H1 (cell line): ENCODE results near the gene NCOA5. TPM values are rescaled to one million over a fixed set of nuclear protein-coding genes. Genes with fewer than 3 reads are reported as not detected.

Experiments used
- CTCF ChIA-PET: fragments of 300-600 bp; sonication (Branson Sonifier 250); formaldehyde crosslinking; loops from one replicate; lab custom pipeline; 2021; ENCODE audit not compliant: partially characterized antibody; lab: Charles Lee
- POLR2A ChIA-PET: fragments of 300-600 bp; sonication (Branson Sonifier 250); formaldehyde crosslinking; loops from one replicate; lab custom pipeline; 2021; ENCODE audit warnings: inconsistent platforms; ENCODE audit not compliant: partially characterized antibody; lab: Charles Lee
- DNase-seq, 2 experiments: peaks; one replicate each; pipeline versions ENCODE4 v3.0.0 to v3.0.0-alpha.2; 2010 to 2022; ENCODE audit warnings: low spot score in 2 of 2, low read depth in 1 of 2, mixed read lengths in 1 of 2
- FAIRE-seq: peaks from 2 replicates; lab custom pipeline; 2011; peaks lifted over from hg19 to GRCh38; lab: Jason Lieb, UNC
- H2AFZ ChIP-seq: 2 replicates; pipeline ENCODE4 v1.8.1; 2012; ENCODE audit warnings: low read length, inconsistent platforms
- H2AK5ac ChIP-seq: 2 replicates; pipeline ENCODE4 v1.6.1; 2013; ENCODE audit warnings: low read depth, low read length
- H2BK120ac ChIP-seq: replicated peaks from 2 replicates; pipeline ENCODE3; 2013; ENCODE audit warnings: low read depth, low read length, inconsistent platforms
- H2BK12ac ChIP-seq: 2 replicates; pipeline ENCODE4 v1.6.1; 2013; ENCODE audit warnings: low read depth, low read length
- H2BK15ac ChIP-seq: 2 replicates; pipeline ENCODE4 v1.6.1; 2013; ENCODE audit warnings: low read length
- H2BK20ac ChIP-seq: 2 replicates; pipeline ENCODE4 v1.6.1; 2013; ENCODE audit warnings: low read length
- H2BK5ac ChIP-seq: 2 replicates; pipeline ENCODE4 v1.6.1; 2013; ENCODE audit warnings: low read depth, low read length
- H3K14ac ChIP-seq: 2 replicates; pipeline ENCODE4 v1.6.1; 2013; ENCODE audit warnings: inconsistent platforms; ENCODE audit not compliant: insufficient read length
- H3K18ac ChIP-seq: 2 replicates; pipeline ENCODE4 v1.6.1; 2013; ENCODE audit warnings: low read length; ENCODE audit errors: extremely low read depth
- H3K23ac ChIP-seq: 2 replicates; pipeline ENCODE4 v1.6.1; 2013; ENCODE audit warnings: inconsistent platforms; ENCODE audit not compliant: insufficient read length
- H3K23me2 ChIP-seq: 2 replicates; pipeline ENCODE4 v1.6.1; 2013; ENCODE audit warnings: low read depth, low read length
- H3K27ac ChIP-seq: 2 replicates; pipeline ENCODE4 v1.6.1; 2011; ENCODE audit warnings: low read depth, low read length, inconsistent platforms
- H3K27me3 ChIP-seq, 4 experiments: replicated peaks in 1 of 4; 1 replicate in 1 of 4; 2 replicates in 3 of 4; pipeline versions ENCODE4 v1.6.1 to v1.8.1; 2011 to 2013; ENCODE audit warnings: low read length in 3 of 4, mild to moderate bottlenecking in 3 of 4, inconsistent platforms in 2 of 4, mixed read lengths in 2 of 4, moderate library complexity in 1 of 4; ENCODE audit not compliant: control insufficient read depth in 3 of 4, insufficient read depth in 3 of 4; ENCODE audit errors: extremely low read depth in 1 of 4
- H3K36me3 ChIP-seq, 4 experiments: 2 replicates each; pipeline versions ENCODE4 v1.6.1 to v1.8.1; 2011 to 2013; ENCODE audit warnings: mild to moderate bottlenecking in 4 of 4, low read length in 3 of 4, moderate library complexity in 2 of 4, control low read depth in 1 of 4, inconsistent platforms in 1 of 4; ENCODE audit not compliant: insufficient read depth in 4 of 4, control insufficient read depth in 2 of 4
- H3K4ac ChIP-seq: replicated peaks from 2 replicates; pipeline ENCODE3; 2013; ENCODE audit warnings: low read length, low read depth, mixed read lengths, inconsistent platforms; ENCODE audit not compliant: insufficient read length
- H3K4me1 ChIP-seq, 4 experiments: replicated peaks in 1 of 4; 1 replicate in 1 of 4; 2 replicates in 3 of 4; pipeline versions ENCODE4 v1.6.1 to v1.8.1; 2011 to 2013; ENCODE audit warnings: low read length in 3 of 4, inconsistent platforms in 2 of 4, mixed read lengths in 1 of 4; ENCODE audit not compliant: insufficient read depth in 4 of 4, control insufficient read depth in 3 of 4
- H3K4me2 ChIP-seq, 2 experiments: 2 replicates each; pipeline versions ENCODE4 v1.6.1 to v1.8.1; 2011 to 2013; ENCODE audit warnings: low read depth in 2 of 2, low read length in 2 of 2, control low read depth in 1 of 2, inconsistent platforms in 1 of 2, mild to moderate bottlenecking in 1 of 2; ENCODE audit not compliant: insufficient read depth in 1 of 2
- H3K4me3 ChIP-seq, 4 experiments: fragments of 200-600, 300-600 bp in 1 of 4; sonication (generic), shearing (Covaris generic), sonication (Bioruptor Twin) in 1 of 4; 2 replicates each; pipeline versions ENCODE4 v1.5.1 to v1.8.1; 2011 to 2016; ENCODE audit warnings: low read length in 4 of 4, low read depth in 3 of 4, control low read depth in 2 of 4, inconsistent platforms in 2 of 4, mild to moderate bottlenecking in 2 of 4, mixed read lengths in 1 of 4, moderate library complexity in 1 of 4; ENCODE audit not compliant: insufficient read depth in 2 of 4; ENCODE audit errors: extremely low read depth in 1 of 4
- H3K56ac ChIP-seq: replicated peaks from 2 replicates; pipeline ENCODE3; 2013; ENCODE audit warnings: low read depth, mild to moderate bottlenecking, mixed read lengths, low read length, inconsistent platforms; ENCODE audit not compliant: insufficient read length
- H3K79me1 ChIP-seq: 2 replicates; pipeline ENCODE4 v1.6.1; 2013; ENCODE audit warnings: low read depth, low read length, control low read depth
- H3K79me2 ChIP-seq, 2 experiments: 2 replicates each; pipeline versions ENCODE4 v1.6.1 to v1.8.1; 2012 to 2013; ENCODE audit warnings: low read length in 2 of 2, mild to moderate bottlenecking in 2 of 2, inconsistent platforms in 1 of 2; ENCODE audit not compliant: insufficient read depth in 2 of 2, control insufficient read depth in 1 of 2
- H3K9ac ChIP-seq, 4 experiments: replicated peaks in 1 of 4; 1 replicate in 1 of 4; 2 replicates in 3 of 4; pipeline versions ENCODE4 v1.6.1 to v1.8.1; 2011 to 2013; ENCODE audit warnings: low read depth in 3 of 4, low read length in 3 of 4, control low read depth in 2 of 4, mild to moderate bottlenecking in 2 of 4, moderate library complexity in 2 of 4, inconsistent platforms in 1 of 4; ENCODE audit errors: extremely low read depth in 1 of 4
- H3K9me3 ChIP-seq, 2 experiments: 2 replicates each; pipeline versions ENCODE4 v1.6.1 to v1.8.1; 2012 to 2013; ENCODE audit warnings: mild to moderate bottlenecking in 2 of 2, moderate library complexity in 2 of 2, control low read depth in 1 of 2, inconsistent platforms in 1 of 2, low read depth in 1 of 2, low read length in 1 of 2, mixed read lengths in 1 of 2; ENCODE audit not compliant: insufficient read depth in 2 of 2
- H4K20me1 ChIP-seq, 2 experiments: replicated peaks in 1 of 2; 2 replicates each; pipeline versions ENCODE3 to v1.8.1; 2011 to 2013; ENCODE audit warnings: inconsistent platforms in 2 of 2, low read length in 2 of 2, mild to moderate bottlenecking in 1 of 2; ENCODE audit not compliant: insufficient read depth in 2 of 2, control insufficient read depth in 1 of 2
- H4K5ac ChIP-seq: 2 replicates; pipeline ENCODE4 v1.6.1; 2013; ENCODE audit warnings: low read length, low read depth, mixed read lengths, inconsistent platforms; ENCODE audit not compliant: insufficient read length
- H4K8ac ChIP-seq: 2 replicates; pipeline ENCODE4 v1.8.0; 2013; ENCODE audit warnings: mild to moderate bottlenecking, moderate library complexity, low read length, inconsistent platforms; ENCODE audit not compliant: insufficient read depth; ENCODE audit errors: extremely low read depth
- H4K91ac ChIP-seq: replicated peaks from 2 replicates; pipeline ENCODE3; 2013; ENCODE audit warnings: low read length, mixed read lengths, inconsistent platforms; ENCODE audit not compliant: insufficient read length
- ATF2 ChIP-seq: IDR thresholded peaks from 2 replicates; pipeline ENCODE4 v1.6.1; 2012; ENCODE audit warnings: low read length, inconsistent platforms
- BACH1 ChIP-seq: IDR thresholded peaks from 2 replicates; pipeline ENCODE4 v1.6.1; 2012; ENCODE audit warnings: low read length, improper control_type of control experiment
- CBX8 ChIP-seq: fragments of 300-800, 300-1000 bp; sonication (generic); IDR thresholded peaks from 2 replicates; pipeline ENCODE4 v1.7.1; 2016; ENCODE audit warnings: low read depth, low read length, borderline replicate concordance
- CREB1 ChIP-seq: IDR thresholded peaks from 2 replicates; pipeline ENCODE4 v1.6.1; 2012; ENCODE audit warnings: inconsistent platforms
- EP300 ChIP-seq, 2 experiments: IDR thresholded peaks; 1 replicate in 1 of 2; 2 replicates in 1 of 2; pipeline ENCODE4 v1.6.1; 2011 to 2012; ENCODE audit warnings: low read depth in 2 of 2, low read length in 2 of 2, mild to moderate bottlenecking in 2 of 2, borderline replicate concordance in 1 of 2, inconsistent platforms in 1 of 2, moderate library complexity in 1 of 2
- JUND ChIP-seq: IDR thresholded peaks from 2 replicates; pipeline ENCODE4 v1.6.1; 2011; ENCODE audit warnings: mild to moderate bottlenecking, improper control_type of control experiment, low read length
- KDM1A ChIP-seq: fragments of 200-600, 300-600 bp; sonication (generic); IDR thresholded peaks from 2 replicates; pipeline ENCODE4 v1.7.1; 2016; ENCODE audit warnings: mild to moderate bottlenecking, low read length, borderline replicate concordance
- MAFK ChIP-seq: IDR thresholded peaks from 2 replicates; pipeline ENCODE4 v1.6.1; 2012; ENCODE audit warnings: low read depth, mild to moderate bottlenecking, improper control_type of control experiment, low read length
- PHF8 ChIP-seq: fragments of 200-600 bp; sonication (generic); conservative IDR thresholded peaks from 2 replicates; pipeline ENCODE4 v1.7.1; 2012; ENCODE audit warnings: low read depth, mild to moderate bottlenecking, inconsistent platforms, low read length, moderate library complexity
- POLR2AphosphoS5 ChIP-seq: IDR thresholded peaks from 2 replicates; pipeline ENCODE4 v1.6.1; 2011; ENCODE audit warnings: low read depth, low read length
- SP4 ChIP-seq: IDR thresholded peaks from 2 replicates; pipeline ENCODE4 v1.6.1; 2012; ENCODE audit warnings: low read length, inconsistent platforms
- YY1 ChIP-seq: IDR thresholded peaks from 2 replicates; pipeline ENCODE4 v1.6.1; 2011; ENCODE audit warnings: low read depth, mild to moderate bottlenecking, low read length
- WGBS, 2 experiments: shearing (Covaris generic) in 1 of 2; methylation state at CpG; one replicate each; pipeline versions ENCODE4 v1.1.6 to v1.1.7; 2013 to 2015; ENCODE audit warnings: low lambda C conversion rate in 2 of 2, mixed read lengths in 2 of 2, inconsistent platforms in 1 of 2, low coverage in 1 of 2, missing lambda C conversion rate in 1 of 2; ENCODE audit not compliant: insufficient replicate concordance in 2 of 2, insufficient coverage in 1 of 2, insufficient read length in 1 of 2; ENCODE audit errors: extremely low coverage in 1 of 2, missing lambda C conversion rate in 1 of 2; 5-methylcytosine and 5-hydroxymethylcytosine counted together
- polyA plus RNA-seq, 7 experiments: library from polyadenylated mRNA; depleted of rRNA in 3 of 7; stranded (reverse) in 5 of 7; unstranded in 2 of 7; fragments of >200 nt in 5 of 7; fragments of 200-250 nt in 2 of 7; gene quantifications; 1 replicate in 5 of 7; 2 replicates in 1 of 7; 4 replicates in 1 of 7; pipeline versions ENCODE4 v1.2.1 to v1.2.3, GENCODE V29; 2011 to 2013; ENCODE audit warnings: missing spikeins in 2 of 7, mixed read lengths in 2 of 7
- total RNA-seq: library from RNA; stranded (reverse); fragmentation: NEBNext Ultra II Directional; extraction: Animal tissue kit (Norgen Biotek cat#: 25700); gene quantifications from 2 replicates; pipeline ENCODE4 v1.2.1, GENCODE V29; 2021

Gene NCOA5
- total and polyA plus RNA-seq, 2 of the 8 experiments (the other 6 are each of a cell fraction or from before 2014, with no cell fraction given), result 20.4 to 29.0 TPM

- Histone ChIP-seq H3K27ac (no peak overlapping the region), H4K5ac (no peak overlapping the region), H4K20me1 (peaks cover 6 to 17% of the 10 kb centered on the region in 2 experiments), H2BK20ac (no peak overlapping the region), H3K14ac (no peak overlapping the region), H3K4me1 (peaks cover 0 to 11% (median 7%) of the 10 kb centered on the region in 4 experiments; a peak in 6 of 7 replicates), H3K79me2 (no peaks in the 10 kb centered on the region), H3K4ac (no peak overlapping the region), H4K91ac (no peak overlapping the region), H2BK15ac (no peak overlapping the region), H3K27me3 (peaks cover 48 to 95% (median 82%) of the 10 kb centered on the region in 4 experiments), H3K18ac (no peak overlapping the region; the same call in 1 of the 2 replicates), H2BK120ac (peak overlapping the region; percentile 18), H3K23me2 (peaks cover 3% of the 10 kb centered on the region; the same call in 1 of the 2 replicates), H4K8ac (peak overlapping the region; percentile 23; the same call in 1 of the 2 replicates), H3K4me3 (peak overlapping the region; percentile 46 to 66 (median 55)), H2BK12ac (no peak overlapping the region), H3K4me2 (peak overlapping the region; percentile 84 to 98), H3K9ac (peak overlapping the region in 1 of 4 experiments; percentile 54; a peak in 1 of 7 replicates), H3K56ac (no peak overlapping the region), H2BK5ac (no peak overlapping the region), H3K79me1 (no peaks in the 10 kb centered on the region), H3K36me3 (no peaks in the 10 kb centered on the region), H2AK5ac (no peak overlapping the region), H3K9me3 (no peaks in the 10 kb centered on the region), H3K23ac (no peak overlapping the region), H2AFZ (no peak overlapping the region)
- FAIRE-seq (no peak), DNase-seq (peak in 1 of 2 experiments; percentile 81)
- CTCF ChIA-PET, result interaction anchor here (0.7 to 8.5 kb wide), 8 partner anchors 9 to 147 kb away, joined by 3 to 60 read pairs (median 4); no protein-coding TSS in a partner anchor
- WGBS, 2 experiments, result 4% methylated on average over 43 of the region's 55 CpGs; no CpG with 5 or more reads in 1 of the 2 experiments
- POLR2A ChIA-PET, result interaction anchor here (0.8 to 1.9 kb wide), 5 partner anchors 9 to 57 kb away, joined by 4 to 6 read pairs (median 6); no protein-coding TSS in a partner anchor
- TF ChIP-seq MAFK, result no peak
- no peak for TF ChIP-seq KDM1A
- no peak for TF ChIP-seq SP4
- no peak for TF ChIP-seq YY1
- TF ChIP-seq CBX8, result no peak
- TF ChIP-seq BACH1, result no peak
- TF ChIP-seq CREB1, result no peak
- TF ChIP-seq JUND, result no peak
- TF ChIP-seq POLR2AphosphoS5, result no peak
- TF ChIP-seq ATF2, result no peak
- TF ChIP-seq PHF8, result no peak
- no peak for TF ChIP-seq EP300 (IDR thresholded peaks at IDR 0.05; ENCODE audit: borderline replicate concordance in 1 of 2, low read depth in 2 of 2, low read length in 2 of 2)
Observed at GRCh38 chr20:46031701-46032254, 58.0 kb downstream of the NCOA5 start.
